Memory B cell (primary cell): Measurements from ENCODE around the gene MT1F.

Source experiments
- ATAC-seq: fragments of 150-1000 bp; cut with Tn5 transposase; 2 replicates; pipeline ENCODE4 v1.10.0; 2021; ENCODE audit warnings: low read depth, mild to moderate bottlenecking, moderate library complexity
- DNase-seq, 2 donors: peaks; one replicate each; pipeline ENCODE4 v3.0.0; 2022; ENCODE audit warnings: low spot score in 2 of 2
- H3K27ac Mint-ChIP-seq: one replicate; pipeline ENCODE4 v1.8.0; 2022; ENCODE audit warnings: mild to moderate bottlenecking, moderate library complexity, mixed read lengths
- H3K27me3 Mint-ChIP-seq: one replicate; pipeline ENCODE4 v1.8.0; 2022; ENCODE audit warnings: mixed read lengths
- H3K36me3 Mint-ChIP-seq: one replicate; pipeline ENCODE4 v1.8.0; 2022; ENCODE audit warnings: mild to moderate bottlenecking, mixed read lengths
- H3K4me1 Mint-ChIP-seq: one replicate; pipeline ENCODE4 v1.8.0; 2022; ENCODE audit warnings: mixed read lengths
- H3K4me3 Mint-ChIP-seq: one replicate; pipeline ENCODE4 v1.8.0; 2022; ENCODE audit warnings: mild to moderate bottlenecking, moderate library complexity, mixed read lengths
- H3K9me3 Mint-ChIP-seq: one replicate; pipeline ENCODE4 v1.8.0; 2022; ENCODE audit warnings: mixed read lengths

The MT1F gene

GRCh38 chr16:56697456-56698155 is 39.8 kb downstream of the MT1F start:
- DNase-seq (no peak), ATAC-seq (no peak)
- H3K4me3 Mint-ChIP-seq: no peak overlapping the region
- H3K27me3 Mint-ChIP-seq: no peaks in the 10 kb centered on the region
- H3K27ac Mint-ChIP-seq: no peak overlapping the region
- H3K9me3 Mint-ChIP-seq: peaks cover 2% of the 10 kb centered on the region
- no peaks in the 10 kb centered on the region for H3K4me1 Mint-ChIP-seq
- peaks cover 2% of the 10 kb centered on the region for H3K36me3 Mint-ChIP-seq

GRCh38 chr16:56700195-56700594 is 42.4 kb downstream of the MT1F start:
- DNase-seq (no peak), ATAC-seq (no peak)
- no peaks in the 10 kb centered on the region for H3K4me1 Mint-ChIP-seq
- no peaks in the 10 kb centered on the region for H3K27me3 Mint-ChIP-seq
- H3K4me3 Mint-ChIP-seq: no peak overlapping the region
- peaks cover 2% of the 10 kb centered on the region for H3K9me3 Mint-ChIP-seq
- peaks cover 2% of the 10 kb centered on the region for H3K36me3 Mint-ChIP-seq
- no peak overlapping the region for H3K27ac Mint-ChIP-seq

GRCh38 chr16:56700631-56701030 is 42.9 kb downstream of the MT1F start:
- H3K4me3 Mint-ChIP-seq: no peak overlapping the region
- H3K9me3 Mint-ChIP-seq: peaks cover 2% of the 10 kb centered on the region
- H3K4me1 Mint-ChIP-seq: no peaks in the 10 kb centered on the region
- ATAC-seq (no peak), DNase-seq (no peak)
- no peak overlapping the region for H3K27ac Mint-ChIP-seq
- peaks cover 2% of the 10 kb centered on the region for H3K36me3 Mint-ChIP-seq
- no peaks in the 10 kb centered on the region for H3K27me3 Mint-ChIP-seq

GRCh38 chr16:56701534-56701933 is 43.8 kb downstream of the MT1F start:
- no peak overlapping the region for H3K4me3 Mint-ChIP-seq
- H3K27ac Mint-ChIP-seq: no peak overlapping the region
- peaks cover 2% of the 10 kb centered on the region for H3K9me3 Mint-ChIP-seq
- H3K27me3 Mint-ChIP-seq: no peaks in the 10 kb centered on the region
- DNase-seq: no peak
- ATAC-seq: no peak
- H3K4me1 Mint-ChIP-seq: no peaks in the 10 kb centered on the region
- peaks cover 2% of the 10 kb centered on the region for H3K36me3 Mint-ChIP-seq

GRCh38 chr16:56702836-56703235 is 45.1 kb downstream of the MT1F start:
- no peaks in the 10 kb centered on the region for H3K27me3 Mint-ChIP-seq
- no peaks in the 10 kb centered on the region for H3K4me1 Mint-ChIP-seq
- H3K4me3 Mint-ChIP-seq: no peak overlapping the region
- H3K9me3 Mint-ChIP-seq: no peaks in the 10 kb centered on the region
- no peak for ATAC-seq
- DNase-seq: no peak
- no peak overlapping the region for H3K27ac Mint-ChIP-seq
- peaks cover 1% of the 10 kb centered on the region for H3K36me3 Mint-ChIP-seq
